ENCODE measurements around the gene FAM3D.

The FAM3D gene

GRCh38 chr3:58664611-58665010 lies 2.0 kb downstream of the FAM3D start:
- DNase-seq (ENCODE audit: low read depth) = no peak
- H3K4me3 ChIP-seq (ENCODE audit: low read depth, low read length) = no peak overlapping the region
- no peak for TF ChIP-seq CTCF (IDR thresholded peaks at IDR 0.05; ENCODE audit: low read depth, low read length, missing control alignments)

GRCh38 chr3:58661836-58662420 lies 4.6 kb downstream of the FAM3D start:
- DNase-seq (ENCODE audit: low read depth) = no peak
- no peak overlapping the region for H3K4me3 ChIP-seq (ENCODE audit: low read depth, low read length)
- TF ChIP-seq CTCF (IDR thresholded peaks at IDR 0.05; ENCODE audit: low read depth, low read length, missing control alignments) = no peak

- TF ChIP-seq CTCF (IDR thresholded peaks at IDR 0.05; ENCODE audit: low read depth, low read length, missing control alignments) = no peak
- no peak overlapping the region for H3K4me3 ChIP-seq (ENCODE audit: low read depth, low read length)
- DNase-seq (ENCODE audit: low read depth) = no peak
Measured at GRCh38 chr3:58660998-58661397, 5.6 kb downstream of the FAM3D start.

GRCh38 chr3:58659051-58659675 lies 7.4 kb downstream of the FAM3D start:
- no peak overlapping the region for H3K4me3 ChIP-seq (ENCODE audit: low read depth, low read length)
- no peak for DNase-seq (ENCODE audit: low read depth)
- no peak for TF ChIP-seq CTCF (IDR thresholded peaks at IDR 0.05; ENCODE audit: low read depth, low read length, missing control alignments)

- DNase-seq (ENCODE audit: low read depth) = no peak
- no peak for TF ChIP-seq CTCF (IDR thresholded peaks at IDR 0.05; ENCODE audit: low read depth, low read length, missing control alignments)
- no peak overlapping the region for H3K4me3 ChIP-seq (ENCODE audit: low read depth, low read length)
Measured at GRCh38 chr3:58658508-58658907, 8.1 kb downstream of the FAM3D start.

- no peak for DNase-seq (ENCODE audit: low read depth)
- H3K4me3 ChIP-seq (ENCODE audit: low read depth, low read length) = no peak overlapping the region
- TF ChIP-seq CTCF (IDR thresholded peaks at IDR 0.05; ENCODE audit: low read depth, low read length, missing control alignments) = no peak
Measured at GRCh38 chr3:58657571-58658141, 8.9 kb downstream of the FAM3D start.

All from GM12864 (cell line).